Measurements from ENCODE around the gene CACNA1C. TPM values are rescaled to one million over a fixed set of nuclear protein-coding genes. Genes with fewer than 3 reads are reported as not detected.

The CACNA1C gene
- total RNA-seq, 4 donors from 2014 or later: 44.1 to 104 (median 49.4) TPM

DNA sequence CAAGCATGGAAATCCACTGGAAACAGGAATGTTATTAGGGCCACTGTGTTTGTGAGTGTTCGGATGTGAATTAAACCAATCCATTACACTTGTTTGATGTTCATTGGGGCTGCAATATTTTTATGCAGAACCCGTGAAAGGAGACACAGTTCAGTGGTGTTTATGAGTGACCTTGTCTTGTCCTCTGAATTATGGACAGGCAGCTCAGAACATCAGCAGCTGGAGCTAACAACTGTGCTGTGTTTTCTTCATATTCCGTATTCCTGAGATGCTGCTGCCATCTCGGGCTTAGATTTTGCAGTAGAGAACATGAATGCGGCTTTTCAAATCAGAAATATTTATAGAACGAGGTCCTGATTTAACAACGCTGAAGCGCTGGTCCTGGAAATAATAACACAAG is 20.3 kb upstream of the CACNA1C start:
- no peak for DNase-seq (ENCODE audit: extremely low spot score)
- H3K4me3 ChIP-seq: no peak overlapping the region
- TF ChIP-seq POLR2A (IDR thresholded peaks at IDR 0.05; ENCODE audit: low read depth): no peak
- TF ChIP-seq POLR2AphosphoS5 (IDR thresholded peaks at IDR 0.05): no peak
- TF ChIP-seq, protein P1, sequence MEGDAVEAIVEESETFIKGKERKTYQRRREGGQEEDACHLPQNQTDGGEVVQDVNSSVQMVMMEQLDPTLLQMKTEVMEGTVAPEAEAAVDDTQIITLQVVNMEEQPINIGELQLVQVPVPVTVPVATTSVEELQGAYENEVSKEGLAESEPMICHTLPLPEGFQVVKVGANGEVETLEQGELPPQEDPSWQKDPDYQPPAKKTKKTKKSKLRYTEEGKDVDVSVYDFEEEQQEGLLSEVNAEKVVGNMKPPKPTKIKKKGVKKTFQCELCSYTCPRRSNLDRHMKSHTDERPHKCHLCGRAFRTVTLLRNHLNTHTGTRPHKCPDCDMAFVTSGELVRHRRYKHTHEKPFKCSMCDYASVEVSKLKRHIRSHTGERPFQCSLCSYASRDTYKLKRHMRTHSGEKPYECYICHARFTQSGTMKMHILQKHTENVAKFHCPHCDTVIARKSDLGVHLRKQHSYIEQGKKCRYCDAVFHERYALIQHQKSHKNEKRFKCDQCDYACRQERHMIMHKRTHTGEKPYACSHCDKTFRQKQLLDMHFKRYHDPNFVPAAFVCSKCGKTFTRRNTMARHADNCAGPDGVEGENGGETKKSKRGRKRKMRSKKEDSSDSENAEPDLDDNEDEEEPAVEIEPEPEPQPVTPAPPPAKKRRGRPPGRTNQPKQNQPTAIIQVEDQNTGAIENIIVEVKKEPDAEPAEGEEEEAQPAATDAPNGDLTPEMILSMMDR (IDR thresholded peaks at IDR 0.05): no peak
- no peak for TF ChIP-seq EP300 (IDR thresholded peaks at IDR 0.05)
- intact Hi-C loops (cut with DNase I): no loop called here
- 72% methylated on average over 8 of the region's 8 CpGs for WGBS
- H3K9me3 ChIP-seq: no peaks in the 10 kb centered on the region
- no peaks in the 10 kb centered on the region for H3K36me3 ChIP-seq
- no peaks in the 10 kb centered on the region for H3K27me3 ChIP-seq
- H3K4me1 ChIP-seq: peaks cover 16 to 28% (median 23%) of the 10 kb centered on the region in 4 donors
- no peak overlapping the region for H3K27ac ChIP-seq (replicated peaks in 1 of 4)

DNA sequence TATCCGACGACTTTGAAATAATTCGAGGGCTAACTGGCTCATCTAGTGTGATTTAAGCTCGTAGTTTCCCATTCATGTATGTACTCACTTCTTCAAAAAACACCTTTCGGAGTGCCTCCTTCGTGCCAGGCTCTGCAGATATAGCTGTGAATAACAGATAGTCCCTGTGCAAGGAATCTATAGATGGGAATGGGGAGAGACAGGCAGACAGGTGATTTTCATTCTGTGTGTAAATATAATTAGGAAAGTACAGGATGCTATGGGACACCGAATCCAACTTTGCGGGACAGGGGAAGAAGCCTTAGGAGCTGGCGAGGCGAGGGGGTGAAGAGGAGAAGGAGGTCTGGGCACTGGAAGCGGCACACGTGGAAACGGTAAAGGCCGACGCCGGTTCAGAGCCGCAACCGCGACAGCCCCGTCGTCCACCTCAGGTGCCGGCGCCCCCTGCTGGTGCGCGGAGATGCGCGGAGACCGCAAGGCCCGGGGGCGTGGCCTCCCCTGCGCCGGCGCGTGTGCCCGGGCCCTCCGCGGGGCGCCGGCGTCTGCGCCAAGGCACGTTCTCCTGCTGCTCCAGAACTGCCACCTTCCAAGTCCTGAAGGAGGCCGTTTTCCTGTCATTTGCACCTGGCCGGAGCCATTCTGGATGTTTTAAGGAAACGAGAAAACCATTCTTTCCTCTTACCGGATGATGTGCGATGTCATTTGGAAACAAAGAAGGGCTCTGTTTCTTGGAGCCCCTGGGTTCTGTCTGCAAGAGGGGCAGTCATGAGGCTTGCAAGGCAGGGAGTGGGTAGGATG is 18.0 kb upstream of the CACNA1C start:
- no peak for TF ChIP-seq POLR2A (IDR thresholded peaks at IDR 0.05; ENCODE audit: low read depth)
- TF ChIP-seq, protein P1 (IDR thresholded peaks at IDR 0.05): peak in 2 of 3 experiments; percentile 97
- no peak for TF ChIP-seq EP300 (IDR thresholded peaks at IDR 0.05)
- TF ChIP-seq POLR2AphosphoS5 (IDR thresholded peaks at IDR 0.05): peak in 1 of 2 donors; percentile 71
- Histone ChIP-seq H3K4me1 (peaks cover 18 to 37% (median 25%) of the 10 kb centered on the region in 4 donors), H3K4me3 (peak overlapping the region; percentile 42 to 49 (median 44)), H3K36me3 (no peaks in the 10 kb centered on the region), H3K27ac (replicated peaks in 1 of 4) (peak overlapping the region in 2 of 4 donors; percentile 52 to 53), H3K27me3 (no peaks in the 10 kb centered on the region), H3K9me3 (no peaks in the 10 kb centered on the region)
- DNase-seq (ENCODE audit: extremely low spot score): peak; percentile 94
- intact Hi-C loops (cut with DNase I): loop anchor here (2.0 to 5.0 kb wide), 3 partner anchors 93 to 547 kb away; no protein-coding TSS in a partner anchor
- WGBS: 29% methylated on average over 19 of the region's 47 CpGs

GRCh38 chr12:2035431-2036055 is 17.2 kb upstream of the CACNA1C start:
- H3K9me3 ChIP-seq: no peaks in the 10 kb centered on the region
- H3K27me3 ChIP-seq: no peaks in the 10 kb centered on the region
- 60% methylated on average over 15 of the region's 15 CpGs for WGBS
- H3K36me3 ChIP-seq: no peaks in the 10 kb centered on the region
- DNase-seq (ENCODE audit: extremely low spot score): no peak
- peaks cover 18 to 37% (median 25%) of the 10 kb centered on the region in 4 donors for H3K4me1 ChIP-seq
- H3K27ac ChIP-seq (replicated peaks in 1 of 4): peak overlapping the region in 2 of 4 donors; percentile 52 to 53
- TF ChIP-seq POLR2A (IDR thresholded peaks at IDR 0.05; ENCODE audit: low read depth) (no peak), POLR2AphosphoS5 (IDR thresholded peaks at IDR 0.05) (no peak), EP300 (IDR thresholded peaks at IDR 0.05) (no peak)
- TF ChIP-seq, protein P1 (IDR thresholded peaks at IDR 0.05): no peak
- H3K4me3 ChIP-seq: peak overlapping the region; percentile 42 to 49 (median 44)
- intact Hi-C loops (cut with DNase I): loop anchor here (2.0 to 5.0 kb wide), 3 partner anchors 93 to 547 kb away; no protein-coding TSS in a partner anchor

DNA sequence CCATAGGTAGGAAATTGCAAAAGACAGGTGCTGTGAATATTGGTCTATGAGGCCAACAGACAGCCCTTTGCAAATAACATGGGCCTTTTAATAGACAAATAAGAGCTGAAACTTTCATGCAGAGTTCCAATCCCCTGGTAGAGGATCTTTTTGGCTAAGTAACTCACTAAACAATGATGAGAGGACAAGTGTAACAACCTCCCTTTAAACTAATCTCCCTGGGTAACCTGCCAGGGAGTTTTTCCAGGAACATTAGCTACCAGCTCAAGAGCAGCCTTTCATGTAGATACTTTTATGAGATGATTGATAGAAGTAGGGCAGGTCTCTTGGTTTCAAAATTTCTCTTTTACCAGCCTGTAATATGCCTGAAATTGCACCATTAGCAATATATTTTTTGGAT is 13.8 kb upstream of the CACNA1C start:
- Histone ChIP-seq H3K4me3 (no peak overlapping the region), H3K9me3 (no peaks in the 10 kb centered on the region), H3K27ac (replicated peaks in 1 of 4) (peak overlapping the region in 1 of 4 donors; percentile 0), H3K4me1 (peaks cover 18 to 29% (median 24%) of the 10 kb centered on the region in 4 donors), H3K27me3 (no peaks in the 10 kb centered on the region), H3K36me3 (no peaks in the 10 kb centered on the region)
- intact Hi-C loops (cut with DNase I): loop anchor here (5.0 kb wide), 2 partner anchors 97 to 543 kb away; no protein-coding TSS in a partner anchor
- TF ChIP-seq, protein P1 (IDR thresholded peaks at IDR 0.05): no peak
- no peak for TF ChIP-seq POLR2A (IDR thresholded peaks at IDR 0.05; ENCODE audit: low read depth)
- no peak for TF ChIP-seq EP300 (IDR thresholded peaks at IDR 0.05)
- TF ChIP-seq POLR2AphosphoS5 (IDR thresholded peaks at IDR 0.05): no peak
- no peak for DNase-seq (ENCODE audit: extremely low spot score)
